OCI-LY1 (cell line): ENCODE data around the gene STXBP2.

Experiments
- H2AFZ ChIP-seq: fragments of 200-600 bp; sonication (generic), shearing (Covaris generic); 2 replicates; pipeline ENCODE4 v1.6.0; 2014; ENCODE audit warnings: antibody characterized with exemption, mild to moderate bottlenecking, low read length
- H3F3A ChIP-seq: fragments of 200-600 bp; sonication (generic), shearing (Covaris generic); 2 replicates; pipeline ENCODE4 v1.6.0; 2014; ENCODE audit warnings: mild to moderate bottlenecking, antibody characterized with exemption, low read length, moderate library complexity; ENCODE audit not compliant: insufficient read depth
- H3K27ac ChIP-seq: fragments of 200-600 bp; sonication (generic); 2 replicates; pipeline ENCODE4 v1.5.1; 2014; ENCODE audit warnings: low read length, mixed run types, mild to moderate bottlenecking, low read depth; ENCODE audit not compliant: poor library complexity, severe bottlenecking
- H3K27me3 ChIP-seq: fragments of 200-600 bp; sonication (generic); 2 replicates; pipeline ENCODE4 v1.6.0; 2014; ENCODE audit warnings: antibody characterized with exemption, mild to moderate bottlenecking, low read length, moderate library complexity; ENCODE audit not compliant: insufficient read depth
- H3K36me3 ChIP-seq: fragments of 200-600 bp; sonication (generic); 2 replicates; pipeline ENCODE4 v1.6.1; 2014; ENCODE audit warnings: mild to moderate bottlenecking, antibody characterized with exemption, low read length, moderate library complexity, mixed read lengths; ENCODE audit not compliant: insufficient read depth
- H3K4me1 ChIP-seq: fragments of 200-600 bp; sonication (generic); 2 replicates; pipeline ENCODE4 v1.5.1; 2014; ENCODE audit warnings: mild to moderate bottlenecking, low read length, moderate library complexity; ENCODE audit not compliant: insufficient read depth, severe bottlenecking
- H3K4me2 ChIP-seq: fragments of 200-600 bp; sonication (generic), shearing (Covaris generic); 2 replicates; pipeline ENCODE4 v1.6.1; 2014; ENCODE audit warnings: low read length
- H3K4me3 ChIP-seq: fragments of 200-600 bp; sonication (generic); 2 replicates; pipeline ENCODE4 v1.5.1; 2014; ENCODE audit warnings: low read length, low read depth, mild to moderate bottlenecking, mixed read lengths; ENCODE audit not compliant: poor library complexity, severe bottlenecking
- H3K79me2 ChIP-seq: fragments of 200-600 bp; shearing (Covaris generic); 2 replicates; pipeline ENCODE4 v1.6.1; 2016; ENCODE audit warnings: mixed run types, low read length, mixed read lengths; ENCODE audit not compliant: insufficient read depth
- H3K9ac ChIP-seq: fragments of 200-600 bp; sonication (generic), shearing (Covaris generic); 2 replicates; pipeline ENCODE4 v1.6.1; 2014; ENCODE audit warnings: mild to moderate bottlenecking, low read length, mixed read lengths
- H3K9me2 ChIP-seq: fragments of 200-600 bp; sonication (generic), shearing (Covaris generic); 2 replicates; pipeline ENCODE4 v1.6.1; 2014; ENCODE audit warnings: low read depth, mild to moderate bottlenecking, low read length, mixed read lengths
- H3K9me3 ChIP-seq: fragments of 200-600 bp; shearing (Covaris generic); 2 replicates; pipeline ENCODE4 v1.6.1; 2014; ENCODE audit warnings: low read length, mixed read lengths
- H4K20me1 ChIP-seq: fragments of 200-600 bp; sonication (generic), shearing (Covaris generic); 2 replicates; pipeline ENCODE4 v1.6.0; 2016; ENCODE audit warnings: mild to moderate bottlenecking, low read length; ENCODE audit not compliant: insufficient read depth
- EZH2 ChIP-seq: fragments of 200-600 bp; sonication (generic), shearing (Covaris generic); IDR thresholded peaks from 2 replicates; pipeline ENCODE4 v1.8.0; 2017; ENCODE audit warnings: borderline replicate concordance, mixed run types, mild to moderate bottlenecking, antibody characterized with exemption, low read length, moderate library complexity, mixed read lengths
- TF ChIP-seq, protein P1 (sequence below): fragments of 200-600 bp; sonication (generic), shearing (Covaris generic); IDR thresholded peaks from 2 replicates; pipeline ENCODE4 v1.5.1; 2017; ENCODE audit warnings: mild to moderate bottlenecking, antibody characterized with exemption, low read length, moderate library complexity, mixed read lengths

STXBP2 gene

DNA sequence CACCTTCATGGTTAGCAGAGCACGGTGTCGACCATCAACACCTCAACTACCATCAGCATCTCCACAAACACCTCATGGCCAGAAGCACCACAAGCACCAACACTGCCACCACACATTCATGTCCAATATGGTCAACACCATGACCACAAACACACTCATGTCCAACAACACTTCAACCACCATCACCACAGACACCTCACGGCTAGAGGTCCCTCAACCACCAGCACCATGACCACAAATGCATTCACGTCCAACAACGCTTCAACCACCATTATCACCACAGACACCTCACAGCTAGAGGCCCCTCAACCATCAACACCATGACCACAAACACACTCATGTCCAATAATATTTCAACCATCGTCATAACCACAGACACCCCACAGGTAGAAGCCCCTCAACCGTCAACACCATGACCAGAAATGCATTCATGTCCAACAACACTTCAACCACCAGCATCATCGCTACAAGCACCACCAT, 53.9 kb downstream of the STXBP2 start:
- Histone ChIP-seq H2AFZ (no peak overlapping the region), H3K9me2 (no peaks in the 10 kb centered on the region), H4K20me1 (no peaks in the 10 kb centered on the region), H3K4me1 (no peaks in the 10 kb centered on the region), H3K79me2 (no peaks in the 10 kb centered on the region), H3K27ac (no peak overlapping the region), H3K36me3 (no peaks in the 10 kb centered on the region), H3F3A (no peaks in the 10 kb centered on the region), H3K9me3 (no peaks in the 10 kb centered on the region), H3K4me3 (no peak overlapping the region), H3K4me2 (no peak overlapping the region), H3K27me3 (no peaks in the 10 kb centered on the region), H3K9ac (no peak overlapping the region)
- TF ChIP-seq, protein P1, sequence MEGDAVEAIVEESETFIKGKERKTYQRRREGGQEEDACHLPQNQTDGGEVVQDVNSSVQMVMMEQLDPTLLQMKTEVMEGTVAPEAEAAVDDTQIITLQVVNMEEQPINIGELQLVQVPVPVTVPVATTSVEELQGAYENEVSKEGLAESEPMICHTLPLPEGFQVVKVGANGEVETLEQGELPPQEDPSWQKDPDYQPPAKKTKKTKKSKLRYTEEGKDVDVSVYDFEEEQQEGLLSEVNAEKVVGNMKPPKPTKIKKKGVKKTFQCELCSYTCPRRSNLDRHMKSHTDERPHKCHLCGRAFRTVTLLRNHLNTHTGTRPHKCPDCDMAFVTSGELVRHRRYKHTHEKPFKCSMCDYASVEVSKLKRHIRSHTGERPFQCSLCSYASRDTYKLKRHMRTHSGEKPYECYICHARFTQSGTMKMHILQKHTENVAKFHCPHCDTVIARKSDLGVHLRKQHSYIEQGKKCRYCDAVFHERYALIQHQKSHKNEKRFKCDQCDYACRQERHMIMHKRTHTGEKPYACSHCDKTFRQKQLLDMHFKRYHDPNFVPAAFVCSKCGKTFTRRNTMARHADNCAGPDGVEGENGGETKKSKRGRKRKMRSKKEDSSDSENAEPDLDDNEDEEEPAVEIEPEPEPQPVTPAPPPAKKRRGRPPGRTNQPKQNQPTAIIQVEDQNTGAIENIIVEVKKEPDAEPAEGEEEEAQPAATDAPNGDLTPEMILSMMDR, result no peak
- TF ChIP-seq EZH2, result no peak

DNA sequence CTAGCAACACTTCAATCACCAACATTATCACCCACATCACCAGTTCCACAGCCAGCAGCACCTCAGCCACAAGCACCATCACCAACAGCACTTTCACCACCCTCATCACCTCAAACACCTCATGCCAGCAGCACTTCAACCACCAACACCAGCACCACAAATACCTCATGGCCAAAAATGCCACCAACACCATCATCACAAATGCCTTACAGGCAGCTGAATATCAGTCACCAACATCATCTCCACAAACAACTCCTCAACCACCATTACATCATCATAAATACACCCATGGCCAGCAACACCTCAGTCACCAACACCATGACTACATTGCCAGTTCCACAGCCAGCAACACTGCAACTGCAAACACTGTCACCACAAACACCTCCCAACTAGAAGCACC, 54.6 kb downstream of the STXBP2 start:
- Histone ChIP-seq H3K4me2 (no peak overlapping the region), H3K4me3 (no peak overlapping the region), H3K27ac (no peak overlapping the region), H3K36me3 (no peaks in the 10 kb centered on the region), H3K9me2 (no peaks in the 10 kb centered on the region), H3K27me3 (no peaks in the 10 kb centered on the region), H3K4me1 (no peaks in the 10 kb centered on the region), H3K9me3 (no peaks in the 10 kb centered on the region), H4K20me1 (no peaks in the 10 kb centered on the region), H2AFZ (no peak overlapping the region), H3K79me2 (no peaks in the 10 kb centered on the region), H3F3A (no peaks in the 10 kb centered on the region), H3K9ac (no peak overlapping the region)
- TF ChIP-seq, protein P1, result no peak
- TF ChIP-seq EZH2, result no peak

- H3K9me2 ChIP-seq, result no peaks in the 10 kb centered on the region
- no peak overlapping the region for H3K27ac ChIP-seq
- no peak overlapping the region for H3K4me2 ChIP-seq
- H4K20me1 ChIP-seq, result no peaks in the 10 kb centered on the region
- no peaks in the 10 kb centered on the region for H3F3A ChIP-seq
- H3K27me3 ChIP-seq, result peaks cover 5% of the 10 kb centered on the region; the same call in 1 of the 2 replicates
- no peaks in the 10 kb centered on the region for H3K79me2 ChIP-seq
- no peaks in the 10 kb centered on the region for H3K9me3 ChIP-seq
- H3K9ac ChIP-seq, result no peak overlapping the region
- H3K4me1 ChIP-seq, result no peaks in the 10 kb centered on the region
- H3K36me3 ChIP-seq, result no peaks in the 10 kb centered on the region
- no peak overlapping the region for H3K4me3 ChIP-seq
- TF ChIP-seq EZH2, result no peak
- TF ChIP-seq, protein P1, result no peak
- H2AFZ ChIP-seq, result no peak overlapping the region
Measured at GRCh38 chr19:7692417-7693088, 55.6 kb downstream of the STXBP2 start.
